CD8-positive, alpha-beta memory T cell (primary cell): ENCODE results near the gene OLFML2B. TPM values are rescaled to one million over a fixed set of nuclear protein-coding genes. Genes with fewer than 3 reads are reported as not detected.

Experiments used
- CTCF ChIA-PET: fragments of 350-600 bp; sonication (Branson Sonifier 250); formaldehyde crosslinking; loops from one replicate; lab custom pipeline; 2021; ENCODE audit warnings: antibody characterized with exemption; lab: Charles Lee
- POLR2A ChIA-PET: fragments of 350-600 bp; sonication (Branson Sonifier 250); formaldehyde crosslinking; loops from one replicate; lab custom pipeline; 2021; ENCODE audit warnings: antibody characterized with exemption; lab: Charles Lee
- DNase-seq, 5 donors: peaks; one replicate each; pipeline versions ENCODE4 v3.0.0 to v3.0.0-alpha.2; 2020 to 2022; ENCODE audit warnings: mixed read lengths in 1 of 5
- H3K27ac ChIP-seq: one replicate; pipeline ENCODE4 v1.7.0; 2013; ENCODE audit warnings: low read depth, mild to moderate bottlenecking, low read length, moderate library complexity
- H3K27me3 ChIP-seq: 2 replicates; pipeline ENCODE4 v1.7.0; 2013; ENCODE audit warnings: low read length, mild to moderate bottlenecking; ENCODE audit not compliant: insufficient read depth, poor library complexity, severe bottlenecking
- H3K36me3 ChIP-seq: 2 replicates; pipeline ENCODE4 v1.7.0; 2013; ENCODE audit warnings: mild to moderate bottlenecking, low read length, moderate library complexity; ENCODE audit not compliant: insufficient read depth
- H3K4me1 ChIP-seq: 2 replicates; pipeline ENCODE4 v1.7.0; 2013; ENCODE audit warnings: mild to moderate bottlenecking, low read length, moderate library complexity; ENCODE audit not compliant: insufficient read depth
- H3K4me3 ChIP-seq: 2 replicates; pipeline ENCODE4 v1.7.0; 2013; ENCODE audit warnings: mild to moderate bottlenecking, low read length
- H3K9me3 ChIP-seq: 2 replicates; pipeline ENCODE4 v1.7.0; 2013; ENCODE audit warnings: mild to moderate bottlenecking, low read length
- H3K27ac Mint-ChIP-seq, 8 donors: one replicate each; pipeline ENCODE4 v1.8.0; 2020 to 2021; ENCODE audit warnings: mixed read lengths in 8 of 8, mild to moderate bottlenecking in 6 of 8, inconsistent platforms in 3 of 8, moderate library complexity in 3 of 8
- H3K27me3 Mint-ChIP-seq, 2 donors: one replicate each; pipeline ENCODE4 v1.8.0; 2020 to 2021; ENCODE audit warnings: mixed read lengths in 2 of 2, mild to moderate bottlenecking in 1 of 2, moderate library complexity in 1 of 2
- H3K36me3 Mint-ChIP-seq, 3 donors: one replicate each; pipeline ENCODE4 v1.8.0; 2020 to 2021; ENCODE audit warnings: mixed read lengths in 3 of 3, inconsistent platforms in 1 of 3, mild to moderate bottlenecking in 1 of 3
- H3K4me1 Mint-ChIP-seq, 3 donors: one replicate each; pipeline ENCODE4 v1.8.0; 2020 to 2021; ENCODE audit warnings: mixed read lengths in 3 of 3, inconsistent platforms in 1 of 3, mild to moderate bottlenecking in 1 of 3
- H3K4me3 Mint-ChIP-seq, 7 donors: one replicate each; pipeline ENCODE4 v1.8.0; 2020 to 2021; ENCODE audit warnings: mixed read lengths in 7 of 7, mild to moderate bottlenecking in 6 of 7, moderate library complexity in 4 of 7, inconsistent platforms in 2 of 7
- H3K9me3 Mint-ChIP-seq, 5 donors: one replicate each; pipeline ENCODE4 v1.8.0; 2020 to 2022; ENCODE audit warnings: mixed read lengths in 5 of 5, mild to moderate bottlenecking in 3 of 5, moderate library complexity in 2 of 5, inconsistent platforms in 1 of 5
- polyA plus RNA-seq: library from polyadenylated mRNA; unstranded; fragments of 300-500 nt; fragmentation: Illumina TruSeq; gene quantifications from one replicate; pipeline ENCODE4 v1.2.3, GENCODE V29; 2021
- total RNA-seq, 2 experiments: library from RNA; stranded (reverse); gene quantifications; one replicate each; pipeline ENCODE4 v1.2.3, GENCODE V29; 2021

OLFML2B gene
- total and polyA plus RNA-seq, 3 experiments from 2014 or later, result 0.22 TPM; not detected in 1

GRCh38 chr1:161972828-161973227 is 50.8 kb downstream of the OLFML2B start:
- H3K4me1 ChIP-seq, result no peaks in the 10 kb centered on the region
- Mint-ChIP-seq H3K4me3 (no peak overlapping the region), H3K9me3 (no peaks in the 10 kb centered on the region), H3K27ac (no peak overlapping the region), H3K4me1 (no peaks in the 10 kb centered on the region), H3K27me3 (peaks cover 0 to 2% of the 10 kb centered on the region in 2 donors), H3K36me3 (peaks cover 0 to 3% (median under 1%) of the 10 kb centered on the region in 3 donors)
- H3K4me3 ChIP-seq, result no peak overlapping the region
- POLR2A ChIA-PET, result no interaction called here
- H3K36me3 ChIP-seq, result no peaks in the 10 kb centered on the region
- no peaks in the 10 kb centered on the region for H3K9me3 ChIP-seq
- CTCF ChIA-PET, result no interaction called here
- H3K27me3 ChIP-seq, result no peaks in the 10 kb centered on the region
- DNase-seq, result no peak
- no peak overlapping the region for H3K27ac ChIP-seq

- no peaks in the 10 kb centered on the region for H3K27me3 Mint-ChIP-seq
- Histone ChIP-seq H3K9me3 (no peaks in the 10 kb centered on the region), H3K27me3 (no peaks in the 10 kb centered on the region), H3K27ac (no peak overlapping the region), H3K36me3 (no peaks in the 10 kb centered on the region), H3K4me1 (no peaks in the 10 kb centered on the region), H3K4me3 (no peak overlapping the region)
- no peak for DNase-seq
- POLR2A ChIA-PET, result no interaction called here
- H3K36me3 Mint-ChIP-seq, result peaks cover 13 to 24% (median 15%) of the 10 kb centered on the region in 3 donors
- CTCF ChIA-PET, result no interaction called here
- no peaks in the 10 kb centered on the region for H3K9me3 Mint-ChIP-seq
- no peak overlapping the region for H3K4me3 Mint-ChIP-seq
- H3K27ac Mint-ChIP-seq, result no peak overlapping the region
- no peaks in the 10 kb centered on the region for H3K4me1 Mint-ChIP-seq
Observed at GRCh38 chr1:161970633-161971032, 53.0 kb downstream of the OLFML2B start.

- Mint-ChIP-seq H3K9me3 (no peaks in the 10 kb centered on the region), H3K36me3 (peaks cover 15 to 26% (median 18%) of the 10 kb centered on the region in 3 donors), H3K27me3 (no peaks in the 10 kb centered on the region), H3K4me3 (no peak overlapping the region), H3K27ac (peak overlapping the region in 2 of 8 donors; percentile 52 to 81), H3K4me1 (no peaks in the 10 kb centered on the region)
- no peaks in the 10 kb centered on the region for H3K36me3 ChIP-seq
- H3K4me1 ChIP-seq, result no peaks in the 10 kb centered on the region
- no peak overlapping the region for H3K4me3 ChIP-seq
- no peaks in the 10 kb centered on the region for H3K9me3 ChIP-seq
- ChIA-PET CTCF (no interaction called here), POLR2A (no interaction called here)
- H3K27ac ChIP-seq, result no peak overlapping the region
- no peak for DNase-seq
- H3K27me3 ChIP-seq, result no peaks in the 10 kb centered on the region
Observed at GRCh38 chr1:161970036-161970435, 53.6 kb downstream of the OLFML2B start.

GRCh38 chr1:161966067-161966466 is 57.6 kb downstream of the OLFML2B start:
- Histone ChIP-seq H3K9me3 (no peaks in the 10 kb centered on the region), H3K4me1 (peaks cover 14% of the 10 kb centered on the region), H3K4me3 (no peak overlapping the region), H3K27ac (no peak overlapping the region), H3K27me3 (no peaks in the 10 kb centered on the region), H3K36me3 (no peaks in the 10 kb centered on the region)
- no peak for DNase-seq
- Mint-ChIP-seq H3K36me3 (peaks cover 15 to 30% (median 23%) of the 10 kb centered on the region in 3 donors), H3K4me1 (peaks cover 14 to 26% (median 17%) of the 10 kb centered on the region in 3 donors), H3K9me3 (no peaks in the 10 kb centered on the region), H3K4me3 (peak overlapping the region in 1 of 7 donors; percentile 30), H3K27ac (no peak overlapping the region), H3K27me3 (no peaks in the 10 kb centered on the region)
- ChIA-PET POLR2A (no interaction called here), CTCF (no interaction called here)

GRCh38 chr1:161962091-161962887 is 61.4 kb downstream of the OLFML2B start:
- no peaks in the 10 kb centered on the region for H3K27me3 Mint-ChIP-seq
- no peaks in the 10 kb centered on the region for H3K27me3 ChIP-seq
- H3K9me3 ChIP-seq, result no peaks in the 10 kb centered on the region
- peaks cover 20 to 34% (median 31%) of the 10 kb centered on the region in 3 donors for H3K4me1 Mint-ChIP-seq
- peaks cover 14% of the 10 kb centered on the region for H3K4me1 ChIP-seq
- POLR2A ChIA-PET, result no interaction called here
- peak overlapping the region; percentile 10 to 92 (median 83) for H3K27ac Mint-ChIP-seq
- H3K4me3 Mint-ChIP-seq, result peak overlapping the region; percentile 73 to 93 (median 89)
- no peaks in the 10 kb centered on the region for H3K9me3 Mint-ChIP-seq
- no peak overlapping the region for H3K4me3 ChIP-seq
- H3K36me3 Mint-ChIP-seq, result peaks cover 18 to 54% (median 29%) of the 10 kb centered on the region in 3 donors
- no peak overlapping the region for H3K27ac ChIP-seq
- DNase-seq, result no peak
- H3K36me3 ChIP-seq, result no peaks in the 10 kb centered on the region
- CTCF ChIA-PET, result no interaction called here

- Mint-ChIP-seq H3K36me3 (peaks cover 9 to 41% (median 14%) of the 10 kb centered on the region in 3 donors), H3K27ac (peak overlapping the region in 1 of 8 donors; percentile 25), H3K4me1 (peaks cover 30 to 49% (median 46%) of the 10 kb centered on the region in 3 donors), H3K27me3 (no peaks in the 10 kb centered on the region), H3K9me3 (no peaks in the 10 kb centered on the region), H3K4me3 (no peak overlapping the region)
- no peak overlapping the region for H3K4me3 ChIP-seq
- H3K27me3 ChIP-seq, result no peaks in the 10 kb centered on the region
- no peak overlapping the region for H3K27ac ChIP-seq
- no peak for DNase-seq
- H3K36me3 ChIP-seq, result no peaks in the 10 kb centered on the region
- H3K9me3 ChIP-seq, result no peaks in the 10 kb centered on the region
- POLR2A ChIA-PET, result no interaction called here
- CTCF ChIA-PET, result no interaction called here
- H3K4me1 ChIP-seq, result peaks cover 30% of the 10 kb centered on the region
Observed at GRCh38 chr1:161958425-161958824, 65.2 kb downstream of the OLFML2B start.

GRCh38 chr1:161956930-161957329 is 66.7 kb downstream of the OLFML2B start:
- H3K27ac Mint-ChIP-seq, result no peak overlapping the region
- Histone ChIP-seq H3K4me1 (peaks cover 27% of the 10 kb centered on the region), H3K27ac (no peak overlapping the region), H3K9me3 (no peaks in the 10 kb centered on the region), H3K27me3 (no peaks in the 10 kb centered on the region), H3K4me3 (no peak overlapping the region), H3K36me3 (no peaks in the 10 kb centered on the region)
- DNase-seq, result no peak
- ChIA-PET CTCF (no interaction called here), POLR2A (no interaction called here)
- H3K4me3 Mint-ChIP-seq, result no peak overlapping the region
- peaks cover 9 to 38% (median 14%) of the 10 kb centered on the region in 3 donors for H3K36me3 Mint-ChIP-seq
- peaks cover 30 to 47% (median 39%) of the 10 kb centered on the region in 3 donors for H3K4me1 Mint-ChIP-seq
- no peaks in the 10 kb centered on the region for H3K27me3 Mint-ChIP-seq
- no peaks in the 10 kb centered on the region for H3K9me3 Mint-ChIP-seq

- Histone ChIP-seq H3K36me3 (no peaks in the 10 kb centered on the region), H3K9me3 (no peaks in the 10 kb centered on the region), H3K27me3 (no peaks in the 10 kb centered on the region), H3K27ac (no peak overlapping the region), H3K4me3 (no peak overlapping the region), H3K4me1 (peaks cover 26% of the 10 kb centered on the region)
- H3K4me3 Mint-ChIP-seq, result no peak overlapping the region
- CTCF ChIA-PET, result no interaction called here
- POLR2A ChIA-PET, result no interaction called here
- H3K27ac Mint-ChIP-seq, result no peak overlapping the region
- H3K36me3 Mint-ChIP-seq, result peaks cover 9 to 38% (median 14%) of the 10 kb centered on the region in 3 donors
- peaks cover 24 to 43% (median 30%) of the 10 kb centered on the region in 3 donors for H3K4me1 Mint-ChIP-seq
- H3K27me3 Mint-ChIP-seq, result no peaks in the 10 kb centered on the region
- DNase-seq, result no peak
- no peaks in the 10 kb centered on the region for H3K9me3 Mint-ChIP-seq
Observed at GRCh38 chr1:161956097-161956496, 67.6 kb downstream of the OLFML2B start.
